Calu3 (cell line): ENCODE data around the gene GAL3ST3. TPM values are rescaled to one million over a fixed set of nuclear protein-coding genes. Genes with fewer than 3 reads are reported as not detected.

Experiments used
- BruUV-seq: library from RNA; stranded (reverse); fragments of 400-500 nt; replicated peaks from 2 replicates; lab custom pipeline; 2021; lab: Mats Ljungman, UMichigan
- CTCF ChIA-PET: fragments of 300-600 bp; sonication (Branson Sonifier 250); formaldehyde crosslinking; loops from one replicate; lab custom pipeline; 2022; ENCODE audit warnings: antibody characterized with exemption; lab: Charles Lee
- DNase-seq: peaks from one replicate; pipeline ENCODE4 v3.0.0; 2022
- H3K27ac Mint-ChIP-seq: one replicate; pipeline ENCODE4 v1.8.0; 2022; ENCODE audit warnings: mixed read lengths; ENCODE audit not compliant: unreplicated experiment
- H3K27me3 Mint-ChIP-seq: one replicate; pipeline ENCODE4 v1.8.0; 2022; ENCODE audit warnings: mixed read lengths; ENCODE audit not compliant: unreplicated experiment
- H3K36me3 Mint-ChIP-seq: one replicate; pipeline ENCODE4 v1.8.0; 2022; ENCODE audit warnings: mild to moderate bottlenecking, moderate library complexity, mixed read lengths; ENCODE audit not compliant: insufficient read depth, unreplicated experiment
- H3K4me1 Mint-ChIP-seq: one replicate; pipeline ENCODE4 v1.8.0; 2022; ENCODE audit warnings: mild to moderate bottlenecking, low read depth, mixed read lengths; ENCODE audit not compliant: unreplicated experiment
- H3K4me3 Mint-ChIP-seq: one replicate; pipeline ENCODE4 v1.8.0; 2022; ENCODE audit warnings: mild to moderate bottlenecking, low read depth, moderate library complexity, mixed read lengths; ENCODE audit not compliant: unreplicated experiment
- H3K9me3 Mint-ChIP-seq: one replicate; pipeline ENCODE4 v1.8.0; 2022; ENCODE audit warnings: low read depth, mixed read lengths; ENCODE audit not compliant: unreplicated experiment
- CTCF ChIP-seq: fragments of 200-600 bp; IDR thresholded peaks from one replicate; pipeline ENCODE4 v1.8.0; 2022; ENCODE audit warnings: antibody characterized with exemption; ENCODE audit not compliant: unreplicated experiment
- intact Hi-C: fragments of 100-400 bp; cut with micrococcal nuclease; formaldehyde crosslinking; loops from one replicate; pipeline ENCODE4 v1.10.0; 2022; ENCODE audit not compliant: unreplicated experiment
- total RNA-seq: library from RNA; stranded (reverse); gene quantifications from 2 replicates; pipeline ENCODE4 v1.2.3, GENCODE V29; 2022

GAL3ST3 gene
- total RNA-seq, 1 experiment from 2014 or later = not detected

- TF ChIP-seq CTCF = no peak
- CTCF ChIA-PET = interaction anchor here (0.5 to 1.4 kb wide), 4 partner anchors 14 to 68 kb away, joined by 3 to 4 read pairs (median 3); no protein-coding TSS in a partner anchor
- H3K9me3 Mint-ChIP-seq = no peaks in the 10 kb centered on the region
- peak; percentile 32 for DNase-seq
- H3K27ac Mint-ChIP-seq = peak overlapping the region; percentile 63
- no TSS peak for BruUV-seq
- intact Hi-C loops = loop anchor here (1.0 kb wide), 1 partner anchor 50 kb away; no protein-coding TSS in a partner anchor
- H3K4me3 Mint-ChIP-seq = peak overlapping the region; percentile 69
- H3K4me1 Mint-ChIP-seq = peaks cover 41% of the 10 kb centered on the region
- H3K36me3 Mint-ChIP-seq = peaks cover 65% of the 10 kb centered on the region
- no peaks in the 10 kb centered on the region for H3K27me3 Mint-ChIP-seq
Measured at GRCh38 chr11:66068923-66069714, 20.2 kb upstream of the GAL3ST3 start.

- peak; percentile 84 for DNase-seq
- Mint-ChIP-seq H3K4me1 (peaks cover 46% of the 10 kb centered on the region), H3K4me3 (no peak overlapping the region), H3K27ac (no peak overlapping the region), H3K27me3 (no peaks in the 10 kb centered on the region), H3K9me3 (no peaks in the 10 kb centered on the region), H3K36me3 (peaks cover 74% of the 10 kb centered on the region)
- intact Hi-C loops = loop anchor here (1.0 kb wide), 1 partner anchor 51 kb away; no protein-coding TSS in a partner anchor
- BruUV-seq = TSS peak; percentile 38
- TF ChIP-seq CTCF = peak; percentile 83
- CTCF ChIA-PET = interaction anchor here (0.5 to 1.3 kb wide), 7 partner anchors 11 to 473 kb away, joined by 3 to 4 read pairs (median 3); partner anchors contain the start of genes KCNK7 and SF3B2
Measured at GRCh38 chr11:66068154-66068821, 19.3 kb upstream of the GAL3ST3 start.

- CTCF ChIA-PET = interaction anchor here (0.5 to 1.3 kb wide), 6 partner anchors 12 to 472 kb away, joined by 3 to 4 read pairs (median 3); partner anchors contain the start of genes KCNK7 and SF3B2
- H3K27me3 Mint-ChIP-seq = no peaks in the 10 kb centered on the region
- peaks cover 49% of the 10 kb centered on the region for H3K4me1 Mint-ChIP-seq
- peaks cover 80% of the 10 kb centered on the region for H3K36me3 Mint-ChIP-seq
- no peak for DNase-seq
- no peaks in the 10 kb centered on the region for H3K9me3 Mint-ChIP-seq
- intact Hi-C loops = loop anchor here (1.0 kb wide), 1 partner anchor 52 kb away; no protein-coding TSS in a partner anchor
- BruUV-seq = no TSS peak
- H3K27ac Mint-ChIP-seq = no peak overlapping the region
- no peak for TF ChIP-seq CTCF
- no peak overlapping the region for H3K4me3 Mint-ChIP-seq
Measured at GRCh38 chr11:66067640-66068039, 18.7 kb upstream of the GAL3ST3 start.

- TF ChIP-seq CTCF = no peak
- no TSS peak for BruUV-seq
- DNase-seq = no peak
- peaks cover 43% of the 10 kb centered on the region for H3K4me1 Mint-ChIP-seq
- H3K9me3 Mint-ChIP-seq = no peaks in the 10 kb centered on the region
- no peak overlapping the region for H3K4me3 Mint-ChIP-seq
- peaks cover 83% of the 10 kb centered on the region for H3K36me3 Mint-ChIP-seq
- no peak overlapping the region for H3K27ac Mint-ChIP-seq
- intact Hi-C loops = no loop called here
- no peaks in the 10 kb centered on the region for H3K27me3 Mint-ChIP-seq
- CTCF ChIA-PET = no interaction called here
Measured at GRCh38 chr11:66066751-66067150, 17.8 kb upstream of the GAL3ST3 start.
